Lower lobe of right lung (tissue), 2 donors: Measurements from ENCODE around the gene KCNG2. TPM values are rescaled to one million over a fixed set of nuclear protein-coding genes. Genes with fewer than 3 reads are reported as not detected.

Experiments used
- ATAC-seq, 2 donors: fragments of 200-7000 bp; cut with Tn5 transposase; one replicate each; pipeline ENCODE4 v1.9.1; 2020 to 2022; ENCODE audit warnings: mild to moderate bottlenecking in 2 of 2, moderate library complexity in 2 of 2
- DNase-seq: peaks from one replicate; pipeline ENCODE4 v3.0.0-alpha.2; 2020
- H3K27ac ChIP-seq: fragments of 200-600 bp; one replicate; pipeline ENCODE4 v1.8.0; 2022
- H3K27me3 ChIP-seq: fragments of 200-600 bp; one replicate; pipeline ENCODE4 v1.8.0; 2022; ENCODE audit warnings: low read depth
- H3K36me3 ChIP-seq: fragments of 200-600 bp; one replicate; pipeline ENCODE4 v1.8.0; 2022; ENCODE audit warnings: mild to moderate bottlenecking
- H3K4me1 ChIP-seq: fragments of 200-600 bp; one replicate; pipeline ENCODE4 v1.8.0; 2022
- H3K4me3 ChIP-seq: fragments of 200-600 bp; one replicate; pipeline ENCODE4 v1.8.0; 2022; ENCODE audit warnings: mild to moderate bottlenecking
- H3K9me3 ChIP-seq: fragments of 200-600 bp; one replicate; pipeline ENCODE4 v1.8.0; 2022
- intact Hi-C: fragments of 100-400 bp; cut with DNase I; formaldehyde crosslinking; loops from one replicate; pipeline ENCODE4 v1.11.0; 2022
- total RNA-seq: library from RNA; stranded (reverse); fragmentation: NEBNext Ultra II Directional; extraction: Animal tissue kit (Norgen Biotek cat#: 25700); gene quantifications from one replicate; pipeline ENCODE4 v1.2.1, GENCODE V29; 2021
- TF ChIP-seq, protein P1 (sequence below): fragments of 200-600 bp; IDR thresholded peaks from one replicate; pipeline ENCODE4 v1.8.0; 2022; ENCODE audit warnings: antibody characterized with exemption, mild to moderate bottlenecking
- donor health status: DM: no; HTN: yes; CAD: no; lungs with severe emphysema.

Gene KCNG2
- total RNA-seq, 1 donor from 2014 or later, result 0.50 TPM

DNA sequence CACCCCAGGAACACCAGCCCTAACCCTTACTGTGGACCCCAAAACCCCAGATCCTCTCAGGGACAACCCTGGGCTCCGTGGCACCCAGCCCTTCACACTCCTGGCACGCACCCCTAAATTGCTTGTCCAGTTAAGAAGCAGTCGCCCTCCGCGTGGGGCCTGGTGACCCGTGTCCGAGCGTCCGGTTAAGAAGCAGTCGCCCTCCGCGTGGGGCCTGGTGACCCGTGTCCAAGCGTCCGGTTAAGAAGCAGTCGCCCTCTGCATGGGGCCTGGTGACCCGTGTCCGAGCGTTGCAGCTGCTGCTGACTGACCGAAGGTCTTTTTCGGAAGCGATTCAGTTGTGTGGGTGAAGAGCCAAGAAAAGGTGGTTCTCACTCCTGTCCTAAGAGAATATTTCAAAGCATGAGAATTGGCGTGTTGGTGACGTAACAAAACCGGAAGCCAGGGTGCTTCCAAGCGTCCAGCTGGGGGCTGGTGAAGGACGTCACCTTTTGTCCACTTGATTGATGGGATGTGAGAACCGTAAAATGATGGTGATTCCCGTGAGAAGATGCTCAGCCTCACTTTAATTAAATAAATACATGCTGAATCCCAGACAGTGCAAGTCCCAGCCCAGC is 70.5 kb downstream of the KCNG2 start:
- TF ChIP-seq, protein P1, sequence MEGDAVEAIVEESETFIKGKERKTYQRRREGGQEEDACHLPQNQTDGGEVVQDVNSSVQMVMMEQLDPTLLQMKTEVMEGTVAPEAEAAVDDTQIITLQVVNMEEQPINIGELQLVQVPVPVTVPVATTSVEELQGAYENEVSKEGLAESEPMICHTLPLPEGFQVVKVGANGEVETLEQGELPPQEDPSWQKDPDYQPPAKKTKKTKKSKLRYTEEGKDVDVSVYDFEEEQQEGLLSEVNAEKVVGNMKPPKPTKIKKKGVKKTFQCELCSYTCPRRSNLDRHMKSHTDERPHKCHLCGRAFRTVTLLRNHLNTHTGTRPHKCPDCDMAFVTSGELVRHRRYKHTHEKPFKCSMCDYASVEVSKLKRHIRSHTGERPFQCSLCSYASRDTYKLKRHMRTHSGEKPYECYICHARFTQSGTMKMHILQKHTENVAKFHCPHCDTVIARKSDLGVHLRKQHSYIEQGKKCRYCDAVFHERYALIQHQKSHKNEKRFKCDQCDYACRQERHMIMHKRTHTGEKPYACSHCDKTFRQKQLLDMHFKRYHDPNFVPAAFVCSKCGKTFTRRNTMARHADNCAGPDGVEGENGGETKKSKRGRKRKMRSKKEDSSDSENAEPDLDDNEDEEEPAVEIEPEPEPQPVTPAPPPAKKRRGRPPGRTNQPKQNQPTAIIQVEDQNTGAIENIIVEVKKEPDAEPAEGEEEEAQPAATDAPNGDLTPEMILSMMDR, result no peak
- H3K4me1 ChIP-seq, result no peaks in the 10 kb centered on the region
- H3K36me3 ChIP-seq, result no peaks in the 10 kb centered on the region
- H3K4me3 ChIP-seq, result no peak overlapping the region
- DNase-seq, result no peak
- H3K27me3 ChIP-seq, result peaks cover 4% of the 10 kb centered on the region
- H3K27ac ChIP-seq, result no peak overlapping the region
- intact Hi-C loops, result no loop called here
- ATAC-seq, result no peak
- H3K9me3 ChIP-seq, result no peaks in the 10 kb centered on the region

DNA sequence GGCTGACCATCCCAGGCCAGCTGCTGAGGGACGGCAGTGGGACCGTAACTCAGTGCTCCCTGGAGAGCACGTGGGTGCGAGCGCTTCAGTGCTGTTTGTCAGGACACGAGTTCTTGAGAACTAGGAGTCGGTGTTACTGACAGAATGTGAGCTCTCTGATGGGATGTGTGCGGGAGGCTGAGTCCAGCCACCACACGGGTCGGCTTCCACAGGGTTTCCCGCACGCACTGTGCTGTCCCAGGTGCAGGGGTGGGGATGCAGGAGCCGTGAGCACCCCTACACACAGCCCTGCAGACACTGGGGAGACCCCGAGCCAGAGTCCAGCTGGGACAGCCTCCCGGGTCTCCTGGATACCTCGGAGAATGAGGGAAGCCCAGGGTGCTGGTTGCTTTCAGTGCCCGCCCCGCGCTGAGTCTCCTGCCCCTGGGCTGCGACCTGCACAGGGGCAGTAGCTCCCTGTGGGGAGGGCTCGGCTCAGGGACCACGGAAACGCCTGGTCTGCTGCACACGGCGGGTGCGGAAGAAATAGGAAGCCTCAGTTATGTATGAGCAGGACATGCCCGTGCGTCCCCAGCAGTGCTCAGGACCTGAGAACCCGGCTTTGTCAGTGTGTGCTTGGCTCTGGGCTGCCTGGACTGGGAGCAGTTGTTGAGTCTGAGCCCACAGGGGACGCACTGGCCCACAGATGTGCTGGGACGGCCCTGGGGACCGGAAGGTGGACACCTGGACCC is 71.2 kb downstream of the KCNG2 start:
- Histone ChIP-seq H3K36me3 (no peaks in the 10 kb centered on the region), H3K9me3 (no peaks in the 10 kb centered on the region), H3K4me1 (no peaks in the 10 kb centered on the region), H3K4me3 (no peak overlapping the region), H3K27me3 (peaks cover 8% of the 10 kb centered on the region), H3K27ac (no peak overlapping the region)
- DNase-seq, result no peak
- ATAC-seq, result no peak
- TF ChIP-seq, protein P1, result no peak
- intact Hi-C loops, result no loop called here

DNA sequence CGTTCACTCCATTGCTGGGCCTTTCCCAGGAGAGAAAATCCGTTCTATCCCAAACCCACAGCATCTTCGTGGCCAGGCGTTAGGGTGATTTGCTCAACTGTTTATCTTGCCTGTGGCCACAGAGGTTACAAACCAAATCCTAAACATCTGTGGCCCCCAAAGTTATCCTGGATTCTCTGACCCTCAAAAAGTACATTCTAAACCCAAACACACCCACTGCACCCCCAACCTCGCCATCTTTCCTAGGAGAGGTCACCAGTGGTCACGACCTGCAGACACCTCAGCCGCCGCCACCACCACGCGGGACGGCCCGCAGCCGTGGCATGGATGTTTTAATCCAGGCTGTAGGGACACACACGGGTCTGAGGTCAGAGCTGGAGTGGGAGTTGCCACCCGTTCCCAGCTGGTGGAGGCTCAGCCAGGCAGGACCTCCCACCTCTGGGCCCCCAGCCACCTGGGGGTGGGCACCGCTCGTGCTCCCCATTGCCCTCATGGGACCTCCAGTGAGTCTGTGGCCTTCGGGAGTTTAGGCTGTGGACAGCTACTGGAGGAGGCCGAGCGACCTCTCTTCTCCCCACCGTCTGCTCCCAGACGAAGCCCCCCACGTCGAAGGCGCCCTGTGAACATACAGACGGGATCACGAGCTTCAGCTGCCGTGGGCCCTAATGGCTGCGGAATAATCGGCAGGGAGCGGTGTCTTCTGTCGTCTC is 72.0 kb downstream of the KCNG2 start:
- no peak for ATAC-seq
- H3K4me1 ChIP-seq, result no peaks in the 10 kb centered on the region
- no peak overlapping the region for H3K27ac ChIP-seq
- peaks cover 12% of the 10 kb centered on the region for H3K27me3 ChIP-seq
- intact Hi-C loops, result no loop called here
- DNase-seq, result no peak
- H3K36me3 ChIP-seq, result no peaks in the 10 kb centered on the region
- H3K4me3 ChIP-seq, result no peak overlapping the region
- TF ChIP-seq, protein P1, result no peak
- H3K9me3 ChIP-seq, result no peaks in the 10 kb centered on the region

DNA sequence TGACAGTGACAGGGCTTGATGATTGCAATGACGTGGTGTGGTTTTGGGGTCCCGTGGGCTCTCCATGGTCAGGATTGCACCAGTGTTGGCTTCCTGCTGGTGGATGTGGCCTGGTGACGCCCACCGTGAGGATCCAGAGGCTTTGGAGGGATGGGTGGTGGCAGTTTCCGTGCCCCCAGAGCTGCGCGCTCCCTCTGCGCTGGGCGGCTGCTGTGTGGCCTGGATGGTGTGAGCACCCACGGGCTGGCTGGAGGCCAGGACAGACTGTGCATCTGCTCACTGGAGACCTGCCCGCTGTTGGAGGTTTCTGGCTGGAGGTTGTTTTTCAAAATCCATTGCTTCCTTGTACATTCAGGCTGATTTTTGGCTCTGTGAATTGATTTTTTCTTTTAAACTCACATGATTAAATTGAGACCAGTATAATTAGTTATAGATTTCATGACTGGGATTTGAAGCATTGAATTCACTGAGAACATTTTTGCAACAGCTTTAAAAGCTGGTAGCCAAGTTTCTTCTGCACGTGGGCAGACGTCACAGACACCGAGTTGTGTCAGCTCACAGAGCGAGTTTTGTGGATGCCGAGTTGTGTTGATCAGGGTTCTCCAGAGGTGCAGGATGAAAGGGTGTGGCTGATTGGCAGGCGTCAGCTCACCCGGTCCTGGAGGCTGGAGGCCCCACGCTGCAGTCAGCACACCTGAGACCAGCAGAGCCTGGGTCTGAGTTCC is 72.7 kb downstream of the KCNG2 start:
- Histone ChIP-seq H3K27ac (no peak overlapping the region), H3K9me3 (no peaks in the 10 kb centered on the region), H3K36me3 (no peaks in the 10 kb centered on the region), H3K27me3 (peaks cover 12% of the 10 kb centered on the region), H3K4me3 (no peak overlapping the region), H3K4me1 (no peaks in the 10 kb centered on the region)
- TF ChIP-seq, protein P1, result no peak
- intact Hi-C loops, result no loop called here
- no peak for DNase-seq
- ATAC-seq, result no peak

DNA sequence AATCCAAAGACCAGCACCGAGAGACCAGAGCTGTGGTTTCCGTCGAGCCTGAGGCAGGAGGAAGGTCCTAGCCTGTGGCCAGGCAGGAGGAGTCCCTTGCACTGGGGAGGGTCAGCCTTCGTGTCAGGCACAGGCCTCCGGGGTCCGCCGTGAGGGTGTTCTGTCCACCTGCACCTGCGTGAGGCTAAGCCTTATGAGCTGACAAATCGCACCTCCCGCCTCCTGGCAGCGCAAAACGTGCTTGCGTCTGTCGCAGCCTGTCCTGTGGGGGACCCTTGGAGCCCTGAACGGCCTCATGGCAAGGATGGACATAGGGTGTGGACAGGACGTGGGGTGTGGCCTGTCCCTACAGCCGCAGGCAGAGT is 73.3 kb downstream of the KCNG2 start:
- Histone ChIP-seq H3K27ac (no peak overlapping the region), H3K9me3 (no peaks in the 10 kb centered on the region), H3K4me1 (no peaks in the 10 kb centered on the region), H3K36me3 (no peaks in the 10 kb centered on the region), H3K4me3 (no peak overlapping the region), H3K27me3 (peaks cover 12% of the 10 kb centered on the region)
- DNase-seq (no peak), ATAC-seq (no peak)
- intact Hi-C loops, result no loop called here
- TF ChIP-seq, protein P1, result no peak
